Left lung (tissue), 10 donors: ENCODE data around the gene RIOK3. TPM values are rescaled to one million over a fixed set of nuclear protein-coding genes. Genes with fewer than 3 reads are reported as not detected.
"Not testable (repeated sequence)": the region's sequence is repeated elsewhere in the genome, so short reads cannot be mapped to it uniquely, and the experiment has no call there.

Experiments used
- ATAC-seq: fragments of 200-7000 bp; cut with Tn5 transposase; one replicate; pipeline ENCODE4 v1.9.1; 2020; ENCODE audit warnings: moderate library complexity
- DNase-seq, 4 donors: peaks; one replicate each; pipeline ENCODE4 v3.0.0-alpha.2; 2013 to 2020
- H3K27ac ChIP-seq, 2 donors: fragments of 200-600 bp; sonication (generic) in 1 of 2; one replicate each; pipeline versions ENCODE4 v1.5.0 to v1.8.0; 2020 to 2021
- H3K27me3 ChIP-seq, 2 donors: fragments of 200-600 bp; sonication (generic) in 1 of 2; one replicate each; pipeline versions ENCODE4 v1.5.0 to v1.8.0; 2020 to 2021
- H3K36me3 ChIP-seq, 2 donors: fragments of 200-600 bp; sonication (generic) in 1 of 2; one replicate each; pipeline versions ENCODE4 v1.5.0 to v1.8.0; 2020 to 2021
- H3K4me1 ChIP-seq, 2 donors: fragments of 200-600 bp; one replicate each; pipeline ENCODE4 v1.8.0; 2021
- H3K4me3 ChIP-seq, 2 donors: fragments of 200-600 bp; sonication (generic) in 1 of 2; one replicate each; pipeline versions ENCODE4 v1.5.0 to v1.8.0; 2020 to 2021; ENCODE audit warnings: mild to moderate bottlenecking in 1 of 2
- H3K9me3 ChIP-seq, 2 donors: fragments of 200-600 bp; sonication (generic) in 1 of 2; one replicate each; pipeline versions ENCODE4 v1.5.0 to v1.8.0; 2020 to 2021
- CTCF ChIP-seq, 2 donors: fragments of 200-600 bp; sonication (generic) in 1 of 2; IDR thresholded peaks; one replicate each; pipeline versions ENCODE4 v1.5.0 to v1.8.0; 2021; ENCODE audit warnings: antibody characterized with exemption in 2 of 2
- intact Hi-C, 2 donors: fragments of 100-400 bp; cut with DNase I; formaldehyde crosslinking; loops; one replicate each; pipeline versions ENCODE4 v1.11.2 to v1.14.2; 2022
- polyA plus RNA-seq, 6 donors: library from polyadenylated mRNA; unstranded; fragments of 120-200 nt; gene quantifications; one replicate each; pipeline ENCODE4 v1.2.1, GENCODE V29; 2013; ENCODE audit not compliant: insufficient read length in 6 of 6
- total RNA-seq, 2 donors: library from RNA; stranded (reverse); fragmentation: NEBNext Ultra II Directional; extraction: Animal tissue kit (Norgen Biotek cat#: 25700); gene quantifications; one replicate each; pipeline ENCODE4 v1.2.1, GENCODE V29; 2021
- donor health status: DM: no; HTN: yes; CAD: no.
- donor health status: DM: no; HTN: no; CAD: no.

Gene RIOK3
- total and polyA plus RNA-seq, 8 donors, result 55.3 to 79.7 (median 66.9) TPM

- Histone ChIP-seq H3K4me3 (no peak overlapping the region), H3K36me3 (peaks cover 4 to 40% of the 10 kb centered on the region in 2 donors), H3K27ac (no peak overlapping the region), H3K9me3 (no peaks in the 10 kb centered on the region), H3K4me1 (peaks cover 0 to 14% of the 10 kb centered on the region in 2 donors), H3K27me3 (no peaks in the 10 kb centered on the region)
- no peak for TF ChIP-seq CTCF (IDR thresholded peaks at IDR 0.05)
- intact Hi-C loops, result no loop called here
- ATAC-seq (no peak), DNase-seq (no peak)
Observed at GRCh38 chr18:23484561-23485182, 31.6 kb downstream of the RIOK3 start.

- intact Hi-C loops, result no loop called here
- ATAC-seq, result no peak
Observed at GRCh38 chr18:23485386-23485785, 32.3 kb downstream of the RIOK3 start.

GRCh38 chr18:23487738-23488570, 34.9 kb downstream of the RIOK3 start:
- peak in 3 of 4 donors; percentile 43 to 81 (median 54) for DNase-seq
- no peak for TF ChIP-seq CTCF (IDR thresholded peaks at IDR 0.05)
- ATAC-seq, result peak; percentile 89
- H3K4me1 ChIP-seq, result peaks cover 0 to 14% of the 10 kb centered on the region in 2 donors
- peak overlapping the region; percentile 83 to 92 for H3K27ac ChIP-seq
- intact Hi-C loops, result no loop called here
- no peaks in the 10 kb centered on the region for H3K9me3 ChIP-seq
- H3K4me3 ChIP-seq, result peak overlapping the region in 1 of 2 donors; percentile 25
- no peaks in the 10 kb centered on the region for H3K27me3 ChIP-seq
- peaks cover 0 to 8% of the 10 kb centered on the region in 2 donors for H3K36me3 ChIP-seq

More at GRCh38 chr18:23485386-23485785, 32.3 kb downstream of the RIOK3 start:
- H3K9me3 ChIP-seq, result no peaks in the 10 kb centered on the region
- peaks cover 4 to 34% of the 10 kb centered on the region in 2 donors for H3K36me3 ChIP-seq
- no peaks in the 10 kb centered on the region for H3K27me3 ChIP-seq
- no peak overlapping the region for H3K27ac ChIP-seq
- H3K4me1 ChIP-seq, result peaks cover 0 to 14% of the 10 kb centered on the region in 2 donors
- H3K4me3 ChIP-seq, result no peak overlapping the region
- DNase-seq, result no peak
- TF ChIP-seq CTCF (IDR thresholded peaks at IDR 0.05), result no peak

- H3K4me1 ChIP-seq, result peaks cover 0 to 14% of the 10 kb centered on the region in 2 donors
- H3K36me3 ChIP-seq, DNase-seq, H3K27me3 ChIP-seq, H3K4me3 ChIP-seq, H3K27ac ChIP-seq, intact Hi-C loops, H3K9me3 ChIP-seq, ATAC-seq: not testable (repeated sequence)
Observed at GRCh38 chr18:23489586-23489985, 36.5 kb downstream of the RIOK3 start.

- H3K9me3 ChIP-seq, result no peaks in the 10 kb centered on the region
- no peak overlapping the region for H3K4me3 ChIP-seq
- no peak for TF ChIP-seq CTCF (IDR thresholded peaks at IDR 0.05)
- peaks cover 0 to 11% of the 10 kb centered on the region in 2 donors for H3K4me1 ChIP-seq
- DNase-seq, result no peak
- H3K36me3 ChIP-seq, result no peaks in the 10 kb centered on the region
- H3K27ac ChIP-seq, result no peak overlapping the region
- intact Hi-C loops, result no loop called here
- ATAC-seq, result no peak
- H3K27me3 ChIP-seq, result no peaks in the 10 kb centered on the region
Observed at GRCh38 chr18:23493654-23494053, 40.6 kb downstream of the RIOK3 start.
